GM18870 (cell line): ENCODE results near the gene GPS1.
A peak's percentile ranks its signal among the peaks of the same experiment; 100 is the strongest.

Experiments
- ATAC-seq: cut with Tn5 transposase; IDR thresholded peaks from one replicate; pipeline ENCODE4 v1.9.1; 2021; ENCODE audit warnings: moderate library complexity; ENCODE audit not compliant: unreplicated experiment

The GPS1 gene

DNA sequence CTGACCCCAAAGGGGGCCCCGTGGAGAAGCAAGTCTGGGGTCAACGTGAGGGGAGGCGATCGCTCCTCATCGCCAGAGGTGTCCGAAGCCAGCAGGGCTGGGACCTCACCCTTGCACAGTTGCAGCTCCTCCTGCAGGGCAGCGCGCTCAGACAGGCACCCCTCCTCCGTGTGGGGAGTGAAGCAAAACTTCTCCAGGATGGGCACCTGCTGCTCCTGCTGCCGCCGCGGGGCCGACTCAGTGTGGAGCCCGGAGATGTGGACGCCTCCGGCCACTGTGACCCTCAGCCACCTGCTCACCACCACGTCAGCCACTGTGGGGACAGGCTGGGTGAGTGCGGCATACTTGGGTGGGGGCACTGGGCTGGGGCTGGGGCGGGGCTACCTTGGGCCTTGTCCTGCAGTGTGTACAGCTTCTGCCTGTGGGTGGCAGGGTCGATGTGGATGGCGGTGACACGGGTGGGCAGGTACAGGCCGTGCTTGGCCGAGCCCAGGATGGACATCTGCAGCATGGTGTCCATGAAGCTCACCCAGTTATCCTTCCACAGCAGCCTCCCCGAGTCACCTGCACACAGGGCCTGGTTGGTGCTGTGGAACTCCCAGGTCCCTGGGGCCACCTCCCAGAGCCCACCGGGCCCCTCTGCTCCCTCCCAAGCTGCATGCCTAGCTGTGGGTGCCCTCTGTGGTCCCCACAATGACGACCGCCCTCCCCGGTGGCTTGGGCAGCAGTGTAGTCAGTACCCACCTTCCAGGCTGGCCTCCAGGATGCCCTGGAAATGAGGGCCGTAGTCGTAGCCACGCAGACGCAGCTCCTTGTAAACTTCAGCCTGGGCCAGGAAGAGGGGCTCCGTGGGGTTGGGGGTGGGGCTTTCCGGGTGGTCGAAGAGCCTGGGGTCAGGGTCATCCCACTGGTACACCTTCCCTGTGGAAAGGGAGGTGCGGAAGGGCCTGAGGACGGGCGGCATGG, 35.5 kb downstream of the GPS1 start:
- no peak for ATAC-seq

DNA sequence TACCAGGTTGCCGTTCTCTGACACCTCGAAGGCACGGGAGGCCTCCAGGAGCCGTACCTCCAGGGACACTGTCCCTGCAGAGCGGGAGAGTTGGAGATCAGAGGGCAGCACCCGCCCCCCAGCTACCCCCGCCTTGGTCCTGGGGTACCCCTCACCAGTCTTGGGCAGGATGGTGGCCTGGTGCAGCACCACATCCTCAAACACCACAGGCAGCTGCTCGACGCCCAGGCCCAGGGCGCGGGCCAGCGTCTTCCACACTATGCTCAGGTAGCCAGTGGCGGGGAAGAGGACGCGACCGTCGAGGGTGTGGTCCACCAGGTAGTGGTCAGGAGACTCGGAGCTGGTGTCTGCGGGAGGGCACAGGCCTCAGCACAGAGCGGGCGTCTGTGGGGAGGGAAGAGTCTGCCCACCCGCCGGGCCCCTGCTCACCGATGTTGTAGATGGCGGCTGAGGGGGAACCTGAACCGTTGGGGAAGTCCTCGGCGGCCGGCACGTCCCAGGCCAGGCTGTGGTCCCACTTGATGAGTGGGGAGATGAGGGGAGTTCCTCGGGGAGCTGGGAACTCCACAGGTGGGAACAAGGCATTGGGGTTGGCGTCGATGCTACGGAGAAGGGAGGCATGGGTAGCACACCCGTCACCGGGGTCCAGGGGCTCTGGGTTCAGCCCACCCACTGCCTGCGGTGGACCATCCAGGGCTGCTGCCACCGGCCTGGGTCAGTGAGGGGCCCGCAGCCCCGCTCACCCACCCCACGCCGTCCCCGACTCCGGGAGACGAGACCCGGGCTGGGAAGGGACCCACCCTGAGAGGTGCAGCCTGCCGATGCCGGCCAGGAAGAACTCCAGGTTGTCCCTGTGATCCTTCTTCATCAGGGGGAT, 36.5 kb downstream of the GPS1 start:
- no peak for ATAC-seq

DNA sequence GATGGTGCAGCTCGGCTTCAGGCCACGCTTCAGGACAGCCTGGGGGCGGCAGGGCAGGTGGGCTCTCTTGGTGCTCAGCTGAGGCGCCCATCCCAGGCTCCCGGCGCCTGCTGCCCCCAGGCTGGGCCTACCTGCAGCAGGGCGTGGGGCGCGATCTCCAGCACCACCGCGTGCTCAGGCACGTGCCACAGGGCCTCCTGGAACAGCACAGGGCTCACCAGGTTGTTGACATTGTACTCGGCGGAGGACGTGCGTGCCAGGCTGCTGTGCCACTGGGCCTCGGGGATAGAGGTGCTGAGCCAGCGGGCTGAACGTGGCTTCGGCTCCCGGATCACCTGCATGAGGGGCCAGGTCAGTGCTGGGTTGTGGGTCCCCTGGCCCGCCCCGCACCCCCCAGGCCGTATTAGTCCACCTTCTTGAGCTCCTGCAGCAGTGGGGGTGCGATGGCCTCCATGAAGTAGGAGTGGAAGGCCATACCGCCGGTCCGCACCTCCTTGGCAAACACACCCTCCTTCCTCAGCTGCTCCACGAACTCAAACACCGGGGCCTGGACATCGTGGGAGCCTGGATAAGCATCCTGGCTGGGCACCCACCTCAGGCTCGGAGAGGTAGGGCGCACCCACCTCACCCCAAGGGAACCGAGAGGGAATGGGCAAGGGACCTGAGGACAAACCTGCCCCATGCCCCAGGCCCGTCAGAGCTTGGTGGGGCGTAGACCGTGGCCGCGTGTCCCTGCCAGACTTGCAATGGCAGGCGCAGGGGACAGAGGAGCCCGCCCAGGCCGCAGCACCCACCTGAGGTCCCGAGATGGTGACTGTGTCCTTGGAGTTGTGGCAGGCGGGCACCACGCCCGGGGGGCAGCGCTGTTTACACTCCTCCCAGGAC, 37.4 kb downstream of the GPS1 start:
- ATAC-seq, result no peak

DNA sequence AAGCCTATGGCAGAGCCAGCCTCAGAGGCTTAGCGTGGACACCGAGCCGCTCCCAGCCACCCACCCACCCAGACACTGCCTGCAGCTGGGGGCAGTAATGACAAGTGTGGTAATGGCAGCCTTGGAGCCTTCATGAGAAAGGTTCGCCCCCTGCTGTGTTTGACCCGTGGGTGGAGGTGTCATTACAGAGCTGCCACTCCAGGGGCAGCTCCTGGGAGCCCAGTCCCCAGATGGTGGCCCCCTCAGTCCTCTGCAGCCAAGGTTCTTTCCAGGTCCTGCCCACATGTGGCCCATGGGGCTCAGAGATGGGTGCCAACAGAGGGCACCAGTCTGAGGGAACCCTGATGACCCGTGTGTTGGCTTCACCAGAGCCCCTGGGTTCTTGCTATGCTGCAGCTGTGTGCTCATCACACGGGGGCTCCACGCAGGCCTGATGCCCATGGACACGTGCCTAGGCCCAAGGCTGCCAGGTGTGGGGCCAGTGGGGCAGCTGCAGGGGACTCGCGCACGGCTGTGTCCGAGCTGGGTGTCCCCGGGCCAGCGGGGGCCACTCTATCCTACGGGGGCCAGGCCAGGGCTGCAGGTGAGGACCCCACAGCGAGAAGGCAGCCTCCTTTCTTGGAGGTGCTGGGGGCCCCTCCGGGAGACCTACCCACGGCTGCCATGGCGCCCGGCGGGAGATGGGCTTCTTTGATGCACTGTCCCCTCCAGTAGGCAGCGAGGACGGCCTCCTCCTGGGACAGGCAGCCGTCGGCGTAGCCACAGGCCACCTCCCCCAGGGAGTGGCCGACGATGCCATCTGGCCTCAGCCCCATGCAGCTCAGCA, 38.2 kb downstream of the GPS1 start:
- ATAC-seq, result no peak

DNA sequence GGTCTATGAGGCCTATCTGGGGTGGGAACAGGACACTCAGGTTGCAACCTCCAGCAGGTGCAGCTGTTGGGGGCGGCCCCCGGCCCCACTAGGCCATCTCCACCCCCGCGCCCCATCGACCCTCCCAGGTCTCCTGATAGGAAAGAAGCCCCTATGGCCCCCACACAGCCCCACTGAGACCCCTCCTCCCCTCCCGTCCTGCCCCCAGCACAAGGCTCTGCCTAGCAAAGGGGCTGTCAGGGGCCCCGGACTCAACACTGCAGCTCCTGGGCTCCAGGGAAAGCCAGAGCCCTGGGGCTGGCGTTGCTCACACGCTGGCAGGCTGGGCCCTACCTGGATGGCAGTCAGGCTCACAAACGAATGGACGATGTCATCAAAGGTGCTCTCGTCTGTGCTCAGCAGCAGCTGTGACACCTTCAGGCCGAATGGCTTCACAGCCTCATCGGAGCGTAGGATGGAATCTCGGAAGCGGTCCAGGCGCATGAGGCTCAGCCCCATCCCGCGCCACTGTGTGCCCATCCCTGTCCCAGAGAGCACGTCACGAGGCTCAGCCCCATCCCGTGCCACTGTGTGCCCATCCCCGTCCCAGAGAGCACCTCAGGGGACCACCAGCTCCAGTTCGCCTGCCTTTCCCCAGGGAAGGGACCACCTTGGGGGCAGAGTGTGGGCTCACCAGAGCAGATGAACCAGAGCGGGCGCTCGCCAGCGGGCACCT, 39.0 kb downstream of the GPS1 start:
- ATAC-seq, result no peak

DNA sequence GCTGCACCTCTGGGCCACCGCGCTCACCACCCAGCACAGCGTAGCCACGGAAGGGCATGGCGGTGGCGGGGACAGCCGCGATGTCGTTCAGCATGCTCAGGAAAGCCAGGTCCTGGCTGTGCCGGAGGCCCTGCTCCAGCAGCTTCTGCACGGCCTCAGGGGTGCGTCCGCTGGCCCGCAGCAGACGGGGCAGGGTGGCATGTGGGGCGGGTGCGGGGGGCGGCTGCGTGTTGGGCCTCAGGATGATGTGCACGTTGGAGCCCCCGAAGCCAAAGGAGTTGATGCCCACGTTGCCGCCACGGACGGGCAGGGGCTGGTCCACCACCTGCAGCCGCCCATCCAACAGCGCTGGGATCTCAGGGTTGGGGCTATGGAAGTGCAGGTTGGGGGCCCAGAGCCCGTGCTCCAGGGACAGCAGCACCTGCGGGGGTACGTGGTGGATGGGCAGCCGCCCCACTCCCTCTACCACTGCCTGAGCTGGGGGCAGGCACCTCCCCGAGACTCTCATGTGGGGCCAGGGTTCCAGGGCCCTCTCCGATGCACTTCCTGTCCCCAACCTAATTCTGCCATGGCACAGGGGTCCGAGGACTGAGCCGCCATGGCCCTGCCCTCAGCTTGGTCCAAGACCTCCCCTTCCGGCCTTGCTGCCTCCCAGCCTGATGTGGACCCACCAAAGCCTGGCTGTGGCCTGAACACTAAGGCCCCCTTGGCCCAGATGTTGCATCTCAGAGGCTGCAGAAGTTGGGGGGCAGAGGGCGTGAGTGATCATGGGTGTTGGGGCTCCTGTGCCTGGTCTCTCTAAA, 39.8 kb downstream of the GPS1 start:
- ATAC-seq, result no peak

DNA sequence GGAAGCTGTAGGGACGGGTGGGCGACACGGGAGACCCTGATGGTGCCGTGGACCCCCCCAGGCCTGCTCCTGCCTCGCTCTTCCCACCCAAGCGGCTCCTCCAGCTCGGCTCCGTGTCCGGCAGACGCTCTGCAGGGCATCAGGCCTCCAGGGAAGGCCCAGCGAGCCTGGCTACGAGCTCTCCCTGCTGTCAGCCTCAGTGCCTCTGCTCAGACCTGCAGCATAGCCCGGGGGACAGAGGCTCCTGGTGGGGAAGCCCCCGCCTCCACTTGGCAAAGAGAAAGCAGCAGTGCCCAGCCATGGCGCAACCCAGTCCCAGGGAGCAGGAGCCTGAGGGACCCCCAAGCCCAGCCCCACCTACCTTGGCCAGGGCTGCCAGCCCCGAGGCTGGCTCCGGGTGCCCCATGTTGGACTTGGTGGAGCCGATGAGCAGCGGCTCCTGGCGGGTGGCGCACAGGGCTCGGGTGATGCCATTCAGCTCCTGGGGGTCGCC, 40.4 kb downstream of the GPS1 start:
- no peak for ATAC-seq

DNA sequence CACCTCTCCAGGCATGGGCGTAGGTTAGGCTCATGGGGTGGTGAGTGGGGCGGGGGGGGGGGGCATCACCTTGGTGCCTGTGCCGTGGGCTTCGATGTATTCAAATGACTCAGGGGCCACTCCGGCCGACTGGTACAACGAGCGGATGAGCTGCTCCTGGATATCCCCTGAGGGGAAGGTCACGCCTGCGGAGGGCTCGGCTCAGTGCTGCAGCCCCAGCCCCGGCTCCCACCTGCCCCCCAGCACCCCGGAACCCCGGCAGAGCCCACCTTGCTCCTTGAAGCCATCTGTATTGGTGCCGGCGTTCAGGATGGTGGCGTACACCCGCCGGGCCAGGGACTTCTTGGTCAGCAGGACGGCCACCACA, 40.9 kb downstream of the GPS1 start:
- no peak for ATAC-seq

DNA sequence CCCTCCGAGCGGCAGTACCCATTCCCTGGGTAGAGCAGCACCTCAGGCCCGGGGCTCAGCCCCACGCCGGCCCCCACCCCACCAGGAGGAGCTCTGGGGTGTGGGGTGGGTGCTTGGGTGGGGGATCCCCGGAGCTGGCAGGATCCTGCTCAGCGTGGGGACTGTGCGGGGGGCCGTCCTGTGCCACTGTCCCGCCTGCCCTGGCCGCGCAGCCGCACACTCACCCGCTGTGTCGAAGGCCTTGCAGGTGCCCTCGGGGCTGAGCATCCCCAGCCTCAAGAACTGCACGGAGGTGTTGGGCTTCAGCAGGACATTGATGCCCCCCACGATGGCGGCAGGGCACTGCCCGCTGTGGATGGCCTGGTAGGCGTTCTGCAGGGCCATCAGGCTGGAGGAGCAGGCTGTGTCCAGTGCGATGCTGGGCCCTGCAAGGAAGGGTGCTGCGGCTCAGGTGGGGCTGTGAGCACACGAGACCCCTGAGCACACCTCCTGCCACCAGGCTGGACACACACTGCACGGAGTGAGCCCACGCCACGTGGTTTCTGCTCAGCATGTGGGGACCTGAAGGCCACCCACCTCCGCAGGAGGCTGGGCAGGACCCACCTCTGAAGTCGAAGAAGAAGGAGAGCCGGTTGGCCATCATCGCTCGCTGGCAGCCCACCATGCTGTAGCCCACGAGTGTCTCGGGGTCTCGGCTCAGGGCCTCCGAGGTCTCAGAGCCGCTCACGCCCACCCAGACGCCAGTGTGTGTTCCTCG, 41.5 kb downstream of the GPS1 start:
- no peak for ATAC-seq

DNA sequence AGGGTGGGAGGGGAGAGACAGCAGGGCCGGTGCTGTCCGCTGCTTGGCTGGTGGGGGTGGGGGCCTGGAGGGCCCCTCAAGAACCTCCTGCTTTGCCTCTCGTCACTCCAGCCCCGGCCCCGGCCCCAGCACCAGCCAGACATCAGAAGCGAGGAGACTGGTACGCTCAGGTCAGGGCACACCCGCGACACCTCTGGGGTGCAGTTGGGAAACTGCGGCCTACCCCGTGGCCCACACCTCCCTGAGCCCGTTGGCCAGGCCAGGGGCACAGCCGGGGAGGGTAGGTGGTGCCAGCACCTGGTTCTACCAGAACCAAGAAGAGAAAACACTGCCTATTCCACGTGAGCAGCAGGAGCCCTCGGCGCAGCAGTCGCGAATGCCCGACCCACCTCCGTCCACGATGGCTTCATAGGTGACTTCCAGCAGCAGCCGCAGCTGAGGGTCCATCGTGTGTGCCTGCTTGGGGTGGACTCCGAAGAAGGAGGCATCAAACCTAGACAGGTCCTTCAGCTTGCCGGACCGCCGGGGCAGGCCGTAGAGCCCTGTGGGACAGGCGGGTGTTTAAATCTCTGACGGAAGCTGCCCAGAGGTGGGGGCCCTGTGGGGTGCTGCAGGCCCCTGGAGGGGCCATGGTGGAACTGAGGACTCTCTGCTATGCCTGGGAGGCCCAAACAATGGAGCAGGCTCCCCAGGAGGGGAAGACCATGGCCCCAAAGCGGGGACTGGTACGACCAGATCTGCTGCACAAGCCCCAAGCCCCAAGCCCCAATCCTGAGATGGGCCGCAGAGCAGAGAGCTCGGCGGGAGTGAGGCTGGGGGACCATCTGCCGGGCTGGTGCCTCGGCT, 43.5 kb downstream of the GPS1 start:
- no peak for ATAC-seq

DNA sequence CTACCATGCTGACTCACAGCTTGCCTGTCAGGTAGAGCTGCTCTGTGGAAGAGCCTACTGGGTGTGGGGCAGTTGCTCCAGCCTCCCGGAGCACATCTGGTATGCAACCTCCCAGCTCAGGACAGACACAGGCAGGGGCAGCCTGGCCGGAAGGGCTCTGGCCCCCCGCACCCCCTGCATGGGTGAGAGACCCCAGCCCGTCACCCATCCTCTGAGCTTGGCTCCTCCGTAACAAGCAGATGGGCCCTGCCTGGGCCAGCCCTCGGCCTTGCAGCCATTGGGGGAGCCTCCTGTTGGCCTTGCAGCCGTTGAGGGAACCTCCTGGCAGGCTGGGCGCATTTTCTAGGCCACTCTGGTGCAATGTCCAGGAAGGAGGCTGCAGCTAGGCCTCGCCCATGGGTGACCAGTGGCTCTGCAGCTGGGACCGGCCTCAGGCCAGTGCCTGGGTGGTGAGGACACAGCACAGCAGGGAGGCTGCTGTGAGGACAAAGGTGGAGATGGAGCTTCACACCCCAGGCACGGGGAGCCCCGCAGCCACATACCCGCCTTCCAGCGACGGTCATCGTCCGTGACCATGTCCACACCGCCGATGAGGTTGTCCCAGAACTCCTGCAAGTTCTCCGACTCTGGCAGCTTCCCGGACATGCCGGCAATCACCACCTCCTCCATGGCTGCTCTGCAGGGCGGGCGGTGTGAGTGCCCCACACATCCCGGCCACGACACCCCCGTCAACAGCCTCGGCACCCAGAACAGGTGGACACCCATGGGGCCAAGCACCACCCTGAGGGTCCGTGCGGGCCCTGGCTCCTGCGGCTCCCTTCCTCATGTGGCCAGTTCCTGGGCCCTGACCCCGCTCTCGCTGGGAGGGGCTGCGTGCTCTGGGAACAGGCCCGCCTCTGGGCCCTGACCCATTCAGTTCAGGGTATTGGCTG, 44.3 kb downstream of the GPS1 start:
- no peak for ATAC-seq

DNA sequence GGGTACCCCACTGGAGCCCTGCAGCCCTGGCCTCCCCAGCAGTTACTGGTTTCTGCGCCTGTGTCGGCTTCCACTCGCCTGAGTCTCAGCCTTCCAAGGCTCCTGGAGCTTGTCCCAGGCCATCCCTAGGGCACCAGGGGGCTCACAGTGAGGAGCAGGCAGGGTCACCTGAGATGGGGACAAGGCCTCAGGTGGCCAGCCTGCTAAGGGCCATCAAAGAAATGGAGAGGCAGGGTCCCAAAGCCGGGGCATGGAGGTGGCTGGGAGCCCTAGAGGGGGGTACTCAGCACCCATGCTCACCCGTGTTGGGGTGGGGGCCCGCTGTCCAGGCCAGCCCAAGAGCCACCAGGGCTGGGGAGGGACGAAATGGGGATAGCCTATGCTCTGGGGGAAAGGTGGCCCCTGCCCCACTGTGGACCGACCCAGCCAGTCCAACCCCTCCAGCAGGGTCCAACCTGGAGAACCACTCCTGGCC, 45.0 kb downstream of the GPS1 start:
- no peak for ATAC-seq

DNA sequence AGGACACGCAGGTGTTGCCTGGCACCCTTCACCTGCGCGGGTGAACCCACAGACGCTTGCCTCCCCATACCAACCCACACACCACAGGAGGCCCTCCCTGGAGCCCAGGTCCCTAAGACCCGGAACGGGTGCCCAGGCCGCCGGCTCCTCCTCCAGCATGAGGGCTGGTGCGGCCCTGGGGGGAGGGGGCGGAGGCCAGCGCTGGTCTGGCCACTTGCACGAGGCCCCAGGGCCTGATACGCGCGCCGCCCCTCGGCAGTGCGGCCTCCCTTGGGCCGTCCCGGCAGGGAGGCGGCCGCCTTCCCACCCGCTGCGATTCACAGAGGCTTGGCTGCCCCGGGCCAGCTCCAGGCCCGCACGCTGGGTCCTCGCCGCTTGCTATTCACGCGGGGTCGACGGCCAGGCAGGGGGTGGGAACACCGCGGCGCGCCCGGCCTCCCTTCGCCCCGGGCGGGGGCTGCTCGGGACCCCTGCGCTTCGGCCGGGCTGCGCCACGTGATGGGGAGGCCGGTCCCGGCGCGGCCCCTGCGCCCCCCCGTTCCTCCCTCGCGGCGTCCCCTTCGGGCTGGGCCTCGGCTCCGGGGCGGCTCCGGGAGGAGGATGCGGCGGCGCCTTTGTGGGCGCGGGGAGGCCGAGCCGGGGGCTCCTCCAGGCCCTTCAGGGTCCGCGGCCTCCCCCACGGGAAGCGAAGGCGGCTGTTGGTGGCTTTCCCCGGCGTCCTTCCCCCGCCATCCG, 45.7 kb downstream of the GPS1 start:
- ATAC-seq, result no peak

DNA sequence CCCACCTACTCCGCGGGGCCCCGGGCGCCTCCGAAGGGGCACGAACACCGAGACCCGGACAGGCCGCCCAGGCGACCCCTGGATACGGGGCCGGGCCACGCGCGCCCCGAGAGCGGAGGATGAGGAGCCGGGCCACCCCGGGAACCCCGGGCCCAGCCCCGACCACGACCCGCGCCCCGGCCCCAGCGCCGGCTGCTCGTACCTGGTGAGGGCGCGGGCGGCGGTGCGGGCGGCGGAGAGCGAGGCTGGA, 46.1 kb downstream of the GPS1 start:
- ATAC-seq, result peak; percentile 14
